K562 (cell line): ENCODE data around the gene NPC1. TPM values are rescaled to one million over a fixed set of nuclear protein-coding genes. Genes with fewer than 3 reads are reported as not detected.

Experiments used
- ATAC-seq: fragments of 200-7000 bp; cut with Tn5 transposase; 3 replicates; pipeline ENCODE4 v1.9.1; 2020; ENCODE audit warnings: moderate library complexity
- BruUV-seq: library from RNA; stranded (reverse); fragments of 400-500 nt; replicated peaks from 2 replicates; lab custom pipeline; 2021; lab: Mats Ljungman, UMichigan
- CTCF ChIA-PET: fragments of 300-600 bp; formaldehyde crosslinking; extraction: SDS; loops from one replicate; lab custom pipeline; 2021; ENCODE audit warnings: low intra/inter-chr PET ratio; lab: Yijun Ruan, JAX
- POLR2A ChIA-PET: fragments of 300-600, 350-650 bp; sonication (Branson Sonifier 250); formaldehyde crosslinking; extraction: SDS; loops from one replicate; lab custom pipeline; 2021; ENCODE audit warnings: antibody characterized with exemption, inconsistent platforms; lab: Yijun Ruan, JAX
- DNase-seq, 4 experiments: peaks; one replicate each; pipeline versions ENCODE4 v3.0.0 to v3.0.0-alpha.2; 2011 to 2018; ENCODE audit warnings: low spot score in 3 of 4, mixed read lengths in 3 of 4; ENCODE audit errors: extremely low read depth in 1 of 4
- FAIRE-seq: peaks from 2 replicates; lab custom pipeline; 2011; peaks lifted over from hg19 to GRCh38; lab: Jason Lieb, UNC
- H2AFZ ChIP-seq: 2 replicates; pipeline ENCODE4 v1.6.0; 2011; ENCODE audit warnings: low read depth, low read length, control low read depth, inconsistent platforms
- H3K27ac ChIP-seq: fragments of 200-600 bp; 3 replicates; pipeline ENCODE4 v1.8.0; 2011; ENCODE audit warnings: low read depth, mild to moderate bottlenecking, control low read depth, inconsistent platforms, low read length, moderate library complexity, mixed read lengths; ENCODE audit errors: extremely low read depth
- H3K27me3 ChIP-seq, 2 experiments: fragments of 300-600 bp in 1 of 2; 2 replicates in 1 of 2; 3 replicates in 1 of 2; pipeline versions ENCODE4 v1.6.0 to v1.8.0; 2011; ENCODE audit warnings: inconsistent platforms in 2 of 2, low read length in 2 of 2, mild to moderate bottlenecking in 1 of 2, mixed read lengths in 1 of 2, moderate library complexity in 1 of 2; ENCODE audit not compliant: control insufficient read depth in 2 of 2, insufficient read depth in 2 of 2
- H3K36me3 ChIP-seq: fragments of 300-600 bp; 3 replicates; pipeline ENCODE4 v1.8.0; 2011; ENCODE audit warnings: mild to moderate bottlenecking, low read length, inconsistent platforms; ENCODE audit not compliant: control insufficient read depth, insufficient read depth
- H3K4me1 ChIP-seq, 2 experiments: fragments of 200-600 bp in 1 of 2; replicated peaks in 1 of 2; 2 replicates in 1 of 2; 3 replicates in 1 of 2; pipeline versions ENCODE4 v1.5.1 to v1.8.0; 2011; ENCODE audit warnings: inconsistent platforms in 2 of 2, low read length in 2 of 2, mild to moderate bottlenecking in 1 of 2, mixed read lengths in 1 of 2, moderate library complexity in 1 of 2; ENCODE audit not compliant: control insufficient read depth in 2 of 2, insufficient read depth in 2 of 2
- H3K4me2 ChIP-seq: 2 replicates; pipeline ENCODE4 v1.6.1; 2011; ENCODE audit warnings: low read length, control low read depth, inconsistent platforms, mixed read lengths; ENCODE audit not compliant: insufficient read depth
- H3K4me3 ChIP-seq: fragments of 200-600 bp; sonication (generic), shearing (Covaris generic); 2 replicates; pipeline ENCODE4 v1.5.1; 2016; ENCODE audit warnings: control low read depth, inconsistent platforms
- H3K79me2 ChIP-seq: fragments of 200-600 bp; 3 replicates; pipeline ENCODE4 v1.8.0; 2011; ENCODE audit warnings: low read length, inconsistent platforms; ENCODE audit not compliant: control insufficient read depth, insufficient read depth
- H3K9ac ChIP-seq, 2 experiments: 2 replicates each; pipeline versions ENCODE4 v1.6.0 to v1.6.1; 2011; ENCODE audit warnings: low read depth in 2 of 2, low read length in 2 of 2, control low read depth in 1 of 2, inconsistent platforms in 1 of 2, mild to moderate bottlenecking in 1 of 2, mixed read lengths in 1 of 2; ENCODE audit not compliant: insufficient read depth in 1 of 2
- H3K9me1 ChIP-seq: one replicate; pipeline ENCODE4 v1.6.0; 2011; ENCODE audit warnings: inconsistent platforms, mild to moderate bottlenecking, low read length, moderate library complexity; ENCODE audit not compliant: control insufficient read depth, insufficient read depth
- H3K9me3 ChIP-seq: replicated peaks from 2 replicates; pipeline ENCODE4 v1.5.1; 2011; ENCODE audit warnings: low read depth, low read length, inconsistent platforms; ENCODE audit not compliant: control insufficient read depth, insufficient read depth
- H4K20me1 ChIP-seq: replicated peaks from 2 replicates; pipeline ENCODE4 v1.6.1; 2011; ENCODE audit warnings: low read length, inconsistent platforms, mixed read lengths; ENCODE audit not compliant: control insufficient read depth, insufficient read depth
- ATF1 ChIP-seq, 2 experiments: fragments of 450-650 bp in 1 of 2; IDR thresholded peaks; 2 replicates each; pipeline ENCODE4 v1.6.1; 2016; ENCODE audit warnings: missing compliant biosample characterization in 1 of 2, missing genetic modification characterization in 1 of 2
- CEBPG ChIP-seq, 3 experiments: fragments of 200-800 bp in 1 of 3; sonication (Bioruptor generic) in 1 of 3; sonication (generic) in 1 of 3; formaldehyde crosslinking in 1 of 3; IDR thresholded peaks in 2 of 3; conservative IDR thresholded peaks in 1 of 3; 2 replicates each; pipeline versions ENCODE4 v1.6.1 to v1.8.0; 2016 to 2022; ENCODE audit warnings: missing compliant biosample characterization in 2 of 3, missing genetic modification characterization in 2 of 3, mild to moderate bottlenecking in 1 of 3, missing genetic modification reagents in 1 of 3
- MECOM ChIP-seq: fragments of 250-450 bp; sonication (Bioruptor Pico); IDR thresholded peaks from 2 replicates; pipeline ENCODE4 v1.8.0; 2022; ENCODE audit warnings: inconsistent platforms
- POLR2A ChIP-seq: fragments of 450-650 bp; conservative IDR thresholded peaks from 2 replicates; pipeline ENCODE4 v1.6.1; 2016
- SIN3A ChIP-seq, 2 experiments: fragments of 150-350 bp in 1 of 2; IDR thresholded peaks; 2 replicates each; pipeline ENCODE4 v1.6.1; 2011 to 2016; ENCODE audit warnings: borderline replicate concordance in 2 of 2, low read depth in 2 of 2, low read length in 2 of 2, mild to moderate bottlenecking in 2 of 2, moderate library complexity in 2 of 2; ENCODE audit not compliant: control insufficient read depth in 1 of 2
- SP1 ChIP-seq: sonication (generic); formaldehyde crosslinking; IDR thresholded peaks from 2 replicates; pipeline ENCODE4 v1.8.1; 2022; ENCODE audit warnings: mild to moderate bottlenecking, missing genetic modification reagents
- TFAM ChIP-seq: fragments of 250-450 bp; sonication (Bioruptor Pico); conservative IDR thresholded peaks from 2 replicates; pipeline ENCODE4 v1.5.0; 2021; ENCODE audit warnings: mild to moderate bottlenecking, moderate library complexity
- WGBS: fragments of 100-300 bp; shearing (Covaris generic); methylation state at CpG from one replicate; pipeline ENCODE4 v1.1.6; 2016; ENCODE audit warnings: low coverage, mixed read lengths; ENCODE audit not compliant: insufficient coverage; ENCODE audit errors: missing lambda C conversion rate; 5-methylcytosine and 5-hydroxymethylcytosine counted together
- in situ Hi-C: fragments of 300-500 bp; cut with MboI; formaldehyde crosslinking; loops from 4 replicates; pipeline ENCODE4 v1.15.0; 2018; ENCODE audit warnings: inconsistent platforms, mixed read lengths
- intact Hi-C: fragments of 100-400 bp; cut with micrococcal nuclease; formaldehyde crosslinking; loops from 2 replicates; pipeline ENCODE4 v1.14.2; 2022
- polyA plus RNA-seq, 8 experiments: library from polyadenylated mRNA; depleted of rRNA in 4 of 8; stranded (reverse) in 5 of 8; unstranded in 3 of 8; fragments of >200 nt; fragmentation: Nextera tagmentation in 2 of 8; fragmentation: Illumina TruSeq in 1 of 8; extraction: Ambion mirVana in 2 of 8; extraction: Trizol in 1 of 8; gene quantifications; 2 replicates each; pipeline versions ENCODE4 v1.2.1 to v1.2.3, GENCODE V29; 2011 to 2014; ENCODE audit warnings: inconsistent platforms in 1 of 8, missing spikeins in 1 of 8
- total RNA-seq, 7 experiments: library from RNA; depleted of rRNA in 6 of 7; stranded (reverse); fragments of >200 nt in 6 of 7; fragmentation: Illumina TruSeq in 2 of 7; extraction: Trizol in 2 of 7; gene quantifications; 2 replicates each; pipeline versions ENCODE4 v1.2.1 to v1.2.3, GENCODE V29; 2011 to 2021; ENCODE audit warnings: low replicate concordance in 1 of 7

Gene NPC1
- total and polyA plus RNA-seq, 9 of the 15 experiments (the other 6 are each of a cell fraction or from before 2014, with no cell fraction given), result 17.1 to 45.9 (median 27.6) TPM

GRCh38 chr18:23586249-23587196 is at the start of gene NPC1 (continued):
- TF ChIP-seq ATF1 (CRISPR knock-in tag; IDR thresholded peaks at IDR 0.05) (0 out of 2 replicates have a peak, but pooled peaks have one; percentile 5), ATF1 (tag; IDR thresholded peaks at IDR 0.05) (peak; percentile 91), SIN3A (IDR thresholded peaks at IDR 0.05; ENCODE audit: borderline replicate concordance in 2 of 2, control insufficient read depth in 1 of 2, low read depth in 2 of 2, low read length in 2 of 2) (peak; percentile 81 to 90; a peak in 3 of 4 replicates), MECOM (CRISPR knock-in tag) (no peak), POLR2A (peak; percentile 97)

- Histone ChIP-seq H3K4me1 (no peaks in the 10 kb centered on the region; a peak in 2 of 5 replicates), H2AFZ (no peak overlapping the region), H4K20me1 (no peaks in the 10 kb centered on the region), H3K27me3 (peaks cover 6 to 12% of the 10 kb centered on the region in 2 experiments; a peak in 3 of 5 replicates), H3K9ac (no peak overlapping the region), H3K4me3 (no peak overlapping the region), H3K4me2 (no peak overlapping the region), H3K9me1 (no peaks in the 10 kb centered on the region), H3K79me2 (no peaks in the 10 kb centered on the region), H3K27ac (no peak overlapping the region), H3K36me3 (no peaks in the 10 kb centered on the region), H3K9me3 (no peaks in the 10 kb centered on the region)
- no TSS peak for BruUV-seq
- DNase-seq, result no peak
- CTCF ChIA-PET, result no interaction called here
- intact Hi-C loops (no loop called here), in situ Hi-C loops (no loop called here)
- no peak for FAIRE-seq
- no peak for TF ChIP-seq TFAM (CRISPR knock-in tag)
- TF ChIP-seq SP1 (CRISPR knock-in tag), result no peak
- TF ChIP-seq CEBPG (CRISPR knock-in tag; IDR thresholded peaks at IDR 0.05), result no peak
- TF ChIP-seq CEBPG (tag; conservative IDR thresholded peaks at IDR 0.05 in 1 of 2, IDR thresholded peaks at IDR 0.05 in 1 of 2), result peak; percentile 58 to 64; a peak in 2 of 4 replicates
- ATAC-seq, result no peak
- 0% methylated on average over 3 of the region's 3 CpGs for WGBS
- POLR2A ChIA-PET, result interaction anchor here (0.6 kb wide), 2 partner anchors 17 to 650 kb away, joined by 3 read pairs; no protein-coding TSS in a partner anchor
Measured at GRCh38 chr18:23636071-23636399, 49.7 kb upstream of the NPC1 start.
